Measurements from ENCODE around the gene ZNF276. TPM values are rescaled to one million over a fixed set of nuclear protein-coding genes. Genes with fewer than 3 reads are reported as not detected.

ZNF276 gene
- total RNA-seq, 4 donors from 2014 or later = 21.2 to 38.9 (median 24.9) TPM

GRCh38 chr16:89721546-89722391 lies 432 bp downstream of the ZNF276 start:
- Histone ChIP-seq H3K9me3 (no peaks in the 10 kb centered on the region), H3K36me3 (peaks cover 12 to 15% of the 10 kb centered on the region in 2 donors), H3K27me3 (no peaks in the 10 kb centered on the region), H3K27ac (peak overlapping the region; percentile 21 to 96 (median 77)), H3K4me1 (peaks cover 12 to 30% of the 10 kb centered on the region in 2 donors), H3K4me3 (replicated peaks in 1 of 3) (peak overlapping the region; percentile 72 to 97 (median 91))
- DNase-seq = peak; percentile 67 to 70
- 0 to 3% methylated on average over 12 to 15 of the region's 112 CpGs for WGBS, 2 donors
- intact Hi-C loops (cut with DNase I) = no loop called here
- TF ChIP-seq POLR2A (IDR thresholded peaks at IDR 0.05) (no peak), CTCF (IDR thresholded peaks at IDR 0.05) (no peak)

- no peaks in the 10 kb centered on the region for H3K9me3 ChIP-seq
- H3K36me3 ChIP-seq = peaks cover 16 to 23% of the 10 kb centered on the region in 2 donors
- peak; percentile 56 to 67 for DNase-seq
- peak overlapping the region; percentile 72 to 97 (median 91) for H3K4me3 ChIP-seq (replicated peaks in 1 of 3)
- TF ChIP-seq CTCF (IDR thresholded peaks at IDR 0.05) (no peak), POLR2A (IDR thresholded peaks at IDR 0.05) (no peak)
- 26 to 38% methylated on average over 29 to 44 of the region's 56 CpGs for WGBS, 2 donors
- H3K27me3 ChIP-seq = no peaks in the 10 kb centered on the region
- intact Hi-C loops (cut with DNase I) = no loop called here
- peak overlapping the region; percentile 21 to 96 (median 77) for H3K27ac ChIP-seq
- H3K4me1 ChIP-seq = peaks cover 12 to 30% of the 10 kb centered on the region in 2 donors
These were observed 1.3 kb downstream of the ZNF276 start for GRCh38 chr16:89722392-89723278.

GRCh38 chr16:89723279-89724250 lies 2.2 kb downstream of the ZNF276 start:
- Histone ChIP-seq H3K27ac (no peak overlapping the region), H3K4me1 (peaks cover 12 to 30% of the 10 kb centered on the region in 2 donors), H3K27me3 (no peaks in the 10 kb centered on the region), H3K4me3 (replicated peaks in 1 of 3) (no peak overlapping the region), H3K9me3 (no peaks in the 10 kb centered on the region), H3K36me3 (peaks cover 18 to 27% of the 10 kb centered on the region in 2 donors)
- TF ChIP-seq POLR2A (IDR thresholded peaks at IDR 0.05) = no peak
- TF ChIP-seq CTCF (IDR thresholded peaks at IDR 0.05) = no peak
- peak in 1 of 2 donors; percentile 24 for DNase-seq
- 75 to 87% methylated on average over 14 to 19 of the region's 30 CpGs for WGBS, 2 donors
- intact Hi-C loops (cut with DNase I) = no loop called here

DNA sequence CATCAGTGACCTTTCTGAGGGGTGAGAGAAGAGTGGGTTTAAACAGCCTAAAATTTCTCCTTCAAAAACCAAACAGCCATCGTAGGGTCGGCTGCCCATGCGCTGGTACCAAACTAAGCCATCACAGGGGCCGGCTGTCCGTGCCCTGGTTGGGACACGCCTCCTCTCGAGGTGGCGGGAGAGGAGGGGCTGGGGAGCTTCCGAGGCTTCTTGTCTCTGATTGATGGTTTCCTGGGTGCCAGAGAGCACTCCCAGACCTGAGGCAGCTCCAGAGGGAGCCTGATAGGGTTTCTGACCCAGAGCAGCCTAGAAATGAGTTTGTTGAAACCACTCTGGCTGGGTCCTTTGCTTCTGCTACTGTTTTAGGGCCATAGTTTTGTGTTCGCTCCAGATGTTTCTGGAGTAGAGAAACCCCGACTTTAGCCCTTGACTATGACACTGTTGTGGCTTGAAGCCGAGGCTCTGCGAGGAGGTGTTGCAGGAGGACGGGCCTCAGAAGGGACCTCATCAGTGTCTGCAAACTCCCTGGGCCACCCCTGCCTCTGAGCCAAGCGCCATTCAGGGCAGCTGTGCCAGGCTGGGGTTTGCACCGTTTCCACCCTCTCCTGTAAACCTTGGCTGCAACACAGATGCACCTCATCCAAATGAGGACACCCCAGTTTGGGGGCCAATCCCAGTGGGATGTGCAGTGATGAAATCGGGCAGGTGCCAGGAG lies 6.2 kb downstream of the ZNF276 start:
- no peak overlapping the region for H3K4me3 ChIP-seq (replicated peaks in 1 of 3)
- WGBS, 2 donors = 86 to 92% methylated on average over 17 of the region's 17 CpGs
- no peak for DNase-seq
- intact Hi-C loops (cut with DNase I) = no loop called here
- H3K4me1 ChIP-seq = peaks cover 3 to 17% of the 10 kb centered on the region in 2 donors
- no peak overlapping the region for H3K27ac ChIP-seq
- peaks cover 54 to 58% of the 10 kb centered on the region in 2 donors for H3K36me3 ChIP-seq
- H3K27me3 ChIP-seq = no peaks in the 10 kb centered on the region
- H3K9me3 ChIP-seq = no peaks in the 10 kb centered on the region
- TF ChIP-seq POLR2A (IDR thresholded peaks at IDR 0.05) (no peak), CTCF (IDR thresholded peaks at IDR 0.05) (no peak)

Measured in thyroid gland (tissue), 4 donors.